Heart right ventricle (tissue), 16 donors: ENCODE results near the gene ACTL7A. TPM values are rescaled to one million over a fixed set of nuclear protein-coding genes. Genes with fewer than 3 reads are reported as not detected.
A peak's percentile ranks its signal among the peaks of the same experiment; 100 is the strongest.
"Not testable (repeated sequence)": the region's sequence is repeated elsewhere in the genome, so short reads cannot be mapped to it uniquely, and the experiment has no call there.

Experiments
- ATAC-seq, 8 donors: fragments of 200-7000 bp; cut with Tn5 transposase; one replicate each; pipeline ENCODE4 v1.9.1; 2020; ENCODE audit warnings: mild to moderate bottlenecking in 8 of 8, moderate library complexity in 8 of 8, moderate number of reproducible peaks in 1 of 8
- DNase-seq, 2 donors: peaks; one replicate each; pipeline ENCODE4 v3.0.0-alpha.2; 2020
- H3K27ac ChIP-seq, 10 donors: fragments of 200-600 bp; sonication (generic) in 2 of 10; one replicate each; pipeline versions ENCODE4 v1.5.0 to v1.8.0; 2020 to 2022; ENCODE audit warnings: mild to moderate bottlenecking in 3 of 10
- H3K27me3 ChIP-seq, 7 donors: fragments of 200-600 bp; one replicate each; pipeline ENCODE4 v1.8.0; 2021 to 2022; ENCODE audit warnings: mild to moderate bottlenecking in 2 of 7
- H3K36me3 ChIP-seq, 9 donors: fragments of 200-600 bp; sonication (generic) in 1 of 9; one replicate each; pipeline versions ENCODE4 v1.5.0 to v1.8.0; 2020 to 2022; ENCODE audit warnings: mild to moderate bottlenecking in 2 of 9
- H3K4me1 ChIP-seq, 9 donors: fragments of 200-600 bp; sonication (generic) in 1 of 9; one replicate each; pipeline versions ENCODE4 v1.5.0 to v1.8.0; 2020 to 2022; ENCODE audit warnings: mild to moderate bottlenecking in 4 of 9
- H3K4me3 ChIP-seq, 10 donors: fragments of 200-600 bp; sonication (generic) in 2 of 10; one replicate each; pipeline versions ENCODE4 v1.5.0 to v1.8.0; 2020 to 2022; ENCODE audit warnings: mild to moderate bottlenecking in 7 of 10, moderate library complexity in 2 of 10
- H3K9me3 ChIP-seq, 11 donors: fragments of 200-600 bp in 10 of 11; sonication (generic) in 2 of 11; one replicate each; pipeline versions ENCODE4 v1.5.0 to v1.8.0; 2013 to 2022; ENCODE audit warnings: mild to moderate bottlenecking in 2 of 11, control low read depth in 1 of 11, moderate library complexity in 1 of 11
- CTCF ChIP-seq, 9 donors: fragments of 200-600 bp; sonication (generic) in 2 of 9; IDR thresholded peaks; one replicate each; pipeline versions ENCODE4 v1.5.0 to v1.8.0; 2021 to 2022; ENCODE audit warnings: antibody characterized with exemption in 9 of 9, mild to moderate bottlenecking in 5 of 9, moderate library complexity in 1 of 9
- WGBS, 2 donors: extraction: QIAGEN DNeasy Blood & Tissue Kit; methylation state at CpG; one replicate each; pipeline ENCODE4 v1.1.7; 2013; ENCODE audit warnings: inconsistent platforms in 1 of 2; 5-methylcytosine and 5-hydroxymethylcytosine counted together
- intact Hi-C, 10 donors: fragments of 100-400 bp; cut with DNase I; formaldehyde crosslinking; loops; one replicate each; pipeline versions ENCODE4 v1.11.1 to v1.14.2; 2022
- polyA plus RNA-seq, 2 donors: library from polyadenylated mRNA; stranded (reverse); fragments of 200-250 nt; gene quantifications; one replicate each; pipeline ENCODE4 v1.2.3, GENCODE V29; 2013
- total RNA-seq, 10 donors: library from RNA; stranded (reverse); fragmentation: NEBNext Ultra II Directional in 3 of 10; extraction: Animal tissue kit (Norgen Biotek cat#: 25700) in 3 of 10; gene quantifications; one replicate each; pipeline versions ENCODE4 v1.2.1 to v1.2.4, GENCODE V29; 2021 to 2023
- donor health status: Arrhythmogenic right ventricular cardiomyopathy.
- donor health status: ischemic (EF 13 %, LVEDD 7.1; RV severe dilation, severe dysfunction).
- donor health status: healthy with polysubstance abuse.
- donor health status: DM: no; HTN: yes; CAD: no.
- donor health status: DM: no; HTN: no; CAD: no.
- donor health status: ischemic (EF 25% LVEDD 6.9; RV normal size, moderate dysfunction).
- donor health status: ischemic (EF 25% LVEDD 5.7; RV mildly dilated, moderate dysfunction).
- donor health status: healthy.
- donor health status: DM: yes; HTN: yes; CAD: no.
- donor health status: Ischemic cardiomyopathy.
- donor health status: ischemic (EF 35%, LVEDD 5.7; RV mildly dilated, moderate dysfunction).
- donor health status: nonischemic (EF 11% LVEDD 7.7; RV severe dilation, severe dysfunction).
- donor health status: DM: yes; HTN: yes; CAD: no.
- donor health status: PGD.
- donor health status: ischemic (EF 29% LVEDD 5.4; RV normal size, mild dysfunction).
- donor health status: nonischemic (EF 23%, LVEDD 6.1; RV moderate dilation, normal function).

Gene ACTL7A
- total and polyA plus RNA-seq, 12 donors, result not detected

- Histone ChIP-seq H3K4me1 (peaks cover 0 to 4% (median 0%) of the 10 kb centered on the region in 9 donors), H3K27me3 (no peaks in the 10 kb centered on the region), H3K36me3 (peaks cover 0 to 100% (median 41%) of the 10 kb centered on the region in 9 donors), H3K27ac (no peak overlapping the region), H3K9me3 (peaks cover 0 to 8% (median 0%) of the 10 kb centered on the region in 11 donors), H3K4me3 (no peak overlapping the region)
- WGBS, 2 donors, result 97 to 99% methylated on average over 3 of the region's 3 CpGs
- intact Hi-C loops, result loop anchor here in 2 of 10 donors (10.0 kb wide), 2 partner anchors 72 to 442 kb away; partner anchors contain the start of gene EPB41L4B (in 1 of the 2)
- no peak for TF ChIP-seq CTCF (IDR thresholded peaks at IDR 0.05)
- ATAC-seq, result no peak
- no peak for DNase-seq
These were observed 21.0 kb downstream of the ACTL7A start for GRCh38 chr9:108883085-108883484.

GRCh38 chr9:108884701-108885100 lies 22.6 kb downstream of the ACTL7A start:
- 91% methylated on average over 3 of the region's 3 CpGs for whole genome bisulfite sequencing, 2 donors
- Histone ChIP-seq H3K9me3 (peaks cover 0 to 8% (median 0%) of the 10 kb centered on the region in 11 donors), H3K4me3 (no peak overlapping the region), H3K4me1 (peaks cover 0 to 17% (median 4%) of the 10 kb centered on the region in 9 donors), H3K27me3 (no peaks in the 10 kb centered on the region), H3K36me3 (peaks cover 0 to 100% (median 28%) of the 10 kb centered on the region in 9 donors), H3K27ac (no peak overlapping the region)
- no peak for TF ChIP-seq CTCF (IDR thresholded peaks at IDR 0.05)
- ATAC-seq (no peak), DNase-seq (no peak)
- intact Hi-C loops, result loop anchor here in 2 of 10 donors (10.0 kb wide), 2 partner anchors 70 to 440 kb away; partner anchors contain the start of gene EPB41L4B (in 1 of the 2)

- DNase-seq (peak in 1 of 2 donors; percentile 20), ATAC-seq (peak in 6 of 8 donors; percentile 28 to 69 (median 58))
- Histone ChIP-seq H3K27ac (no peak overlapping the region), H3K4me1 (peaks cover 0 to 19% (median 4%) of the 10 kb centered on the region in 9 donors), H3K4me3 (no peak overlapping the region), H3K27me3 (no peaks in the 10 kb centered on the region), H3K36me3 (peaks cover 0 to 100% (median 24%) of the 10 kb centered on the region in 9 donors), H3K9me3 (peaks cover 0 to 8% (median 0%) of the 10 kb centered on the region in 11 donors)
- no peak for TF ChIP-seq CTCF (IDR thresholded peaks at IDR 0.05)
- intact Hi-C loops, result loop anchor here in 2 of 10 donors (10.0 kb wide), 2 partner anchors 69 to 439 kb away; partner anchors contain the start of gene EPB41L4B (in 1 of the 2)
- 46 to 60% methylated on average over 1 of the region's 1 CpG for WGBS, 2 donors
These were observed 23.7 kb downstream of the ACTL7A start for GRCh38 chr9:108885643-108886348.

- Histone ChIP-seq H3K4me1 (peaks cover 0 to 25% (median 4%) of the 10 kb centered on the region in 9 donors), H3K36me3 (peaks cover 0 to 100% (median 26%) of the 10 kb centered on the region in 9 donors)
- not testable (repeated sequence) for H3K27me3 ChIP-seq, H3K4me3 ChIP-seq, DNase-seq, H3K27ac ChIP-seq, H3K9me3 ChIP-seq, ATAC-seq
- 92 to 100% methylated on average over 3 of the region's 3 CpGs for WGBS, 2 donors
- intact Hi-C loops, result loop anchor here in 2 of 10 donors (10.0 kb wide), 2 partner anchors 68 to 438 kb away; partner anchors contain the start of gene EPB41L4B (in 1 of the 2)
These were observed 24.7 kb downstream of the ACTL7A start for GRCh38 chr9:108886594-108887271.
